Fibroblast of skin of right biceps (primary cell): ENCODE measurements around the gene TM4SF18.

Experiments
- DNase-seq: peaks from one replicate; pipeline ENCODE4 v3.0.0-alpha.2; 2013

TM4SF18 gene

DNA sequence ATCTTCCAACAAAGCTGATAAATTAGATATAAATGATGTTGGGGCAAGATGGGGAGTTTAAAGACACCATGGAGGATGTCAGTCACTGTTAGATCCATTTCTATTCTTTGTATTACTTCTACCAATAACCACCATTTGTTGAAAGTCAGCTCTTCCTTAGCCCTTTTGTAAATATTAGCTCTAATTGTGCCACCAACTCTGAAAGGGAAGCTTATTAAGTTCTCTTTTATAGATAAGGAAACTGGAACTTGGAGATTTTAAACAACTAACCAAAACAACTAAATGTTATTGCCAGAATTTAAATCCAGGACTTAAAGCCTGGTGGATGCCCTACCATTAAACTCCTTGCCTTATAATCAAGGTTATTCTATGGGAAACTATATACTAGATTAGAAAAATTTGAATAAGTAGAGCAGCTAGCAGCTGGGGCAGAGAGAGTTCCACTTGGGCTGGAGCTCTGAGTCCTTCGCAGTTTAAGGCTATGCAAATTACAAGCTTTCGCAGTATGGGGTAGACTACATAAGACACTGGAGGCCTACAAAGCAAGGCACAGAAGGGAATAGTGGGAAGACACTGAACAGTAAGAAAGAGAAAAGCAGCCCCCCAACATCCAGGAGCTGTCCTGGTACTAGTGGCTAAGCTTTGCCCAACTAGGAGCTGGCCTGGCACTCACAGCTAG lies 52.6 kb downstream of the TM4SF18 start:
- DNase-seq = no peak

DNA sequence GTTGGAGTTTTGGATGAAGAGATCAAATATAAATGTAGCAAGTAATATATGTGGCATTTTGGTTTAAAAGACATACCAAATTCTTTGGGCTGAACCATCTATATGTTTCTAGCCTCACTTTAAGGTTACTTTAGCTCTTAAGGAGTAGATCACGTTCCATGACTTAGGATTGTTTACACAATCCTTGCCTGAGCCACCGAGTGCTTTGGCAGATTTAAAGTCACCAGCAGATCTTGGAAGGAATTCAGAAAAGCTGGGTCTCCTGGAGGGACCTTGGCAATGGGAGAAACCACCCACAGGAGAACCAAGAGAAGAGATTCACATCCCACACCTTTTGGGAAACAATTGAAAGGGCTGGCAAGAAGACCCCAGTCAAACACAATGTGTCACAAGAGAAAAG lies 54.5 kb downstream of the TM4SF18 start:
- DNase-seq = no peak

DNA sequence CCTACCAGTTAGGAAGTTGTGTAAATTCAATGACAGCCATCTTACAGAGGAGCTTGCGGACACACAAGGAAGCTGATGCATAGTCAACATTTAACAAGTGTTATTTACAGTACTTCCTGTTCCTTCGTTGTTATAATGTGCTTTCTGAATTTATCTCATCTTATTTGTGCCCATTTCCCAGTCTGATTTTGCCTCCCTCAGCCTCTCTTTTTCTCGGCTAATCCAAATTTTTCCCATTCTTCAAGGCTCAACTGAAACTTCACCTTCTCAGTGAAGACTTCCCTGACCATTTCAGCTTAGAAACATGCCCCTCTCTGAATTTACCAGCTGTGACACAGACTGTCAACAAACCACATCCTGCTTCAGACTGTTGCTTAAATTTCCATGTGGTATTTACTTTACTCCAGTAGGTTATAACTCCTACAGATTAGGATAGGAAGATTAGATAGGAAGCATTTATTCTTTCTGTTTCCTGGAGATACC lies 56.1 kb downstream of the TM4SF18 start:
- DNase-seq = peak; percentile 86

DNA sequence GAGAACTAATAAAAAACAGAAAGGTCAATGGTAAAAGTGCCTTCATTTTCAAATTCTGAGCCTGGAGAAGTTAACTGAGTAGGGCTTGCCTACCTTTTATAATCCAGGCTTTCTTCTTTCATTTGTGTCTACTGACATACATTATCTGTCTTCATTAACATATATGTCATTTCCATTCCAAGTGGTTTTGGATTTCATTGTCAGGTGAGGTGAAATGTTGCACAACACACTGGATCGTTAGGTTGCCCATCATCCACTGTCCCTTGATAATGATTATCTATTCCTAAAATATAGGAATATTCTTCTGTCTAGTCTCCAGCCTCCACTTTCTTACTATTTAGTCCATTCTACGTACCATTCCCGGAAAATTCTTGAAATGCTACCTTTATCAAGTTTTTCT lies 56.8 kb downstream of the TM4SF18 start:
- no peak for DNase-seq

DNA sequence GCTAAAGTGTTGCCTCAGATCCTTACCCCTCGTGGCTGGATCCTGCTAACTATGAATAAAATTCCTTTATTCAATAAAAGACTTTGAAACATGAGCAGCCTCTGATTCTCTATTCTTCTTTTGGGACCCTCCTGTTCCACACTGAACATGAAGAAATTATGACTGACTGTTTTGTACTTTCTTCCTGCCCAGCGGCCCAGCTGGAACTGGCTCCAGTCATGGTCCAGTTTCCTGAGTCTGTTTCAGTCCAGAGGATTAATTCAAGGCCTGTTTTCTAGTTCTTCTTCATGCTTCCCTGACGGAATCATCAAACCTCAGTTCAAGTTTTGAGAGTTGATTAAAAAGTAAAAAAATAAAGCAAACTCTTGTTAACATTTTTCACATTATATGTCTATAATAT lies 59.2 kb downstream of the TM4SF18 start:
- no peak for DNase-seq

DNA sequence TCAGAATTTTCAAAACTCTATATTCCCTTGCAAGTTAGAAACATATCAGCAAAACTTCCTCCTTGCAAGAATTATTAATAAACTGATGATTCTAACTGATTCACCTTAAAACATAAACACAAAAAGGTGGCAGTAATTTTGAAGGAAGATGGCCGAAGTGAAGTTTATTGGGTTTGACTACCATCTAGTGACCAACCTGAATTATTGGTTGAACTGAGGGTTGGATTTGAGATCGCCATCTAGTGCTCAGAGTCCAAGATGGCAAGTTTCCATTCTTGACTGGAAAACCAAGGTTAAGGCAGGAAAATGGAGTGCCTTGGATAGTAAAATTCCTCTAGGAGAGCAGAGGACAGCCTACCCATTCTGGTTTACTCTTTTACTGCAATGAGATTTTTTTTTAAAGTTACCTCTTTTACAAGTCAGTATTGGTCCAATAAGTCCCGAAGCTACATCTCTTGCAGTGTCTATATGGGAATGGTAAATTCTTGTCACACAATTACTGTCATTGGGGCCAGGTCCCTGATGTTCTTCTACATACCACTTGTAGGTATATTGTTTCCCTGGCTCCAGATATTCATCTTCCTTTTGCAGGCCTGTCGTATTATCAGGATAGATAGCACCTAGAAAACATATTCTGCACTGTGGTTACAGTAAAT lies 60.2 kb downstream of the TM4SF18 start:
- DNase-seq = peak; percentile 87

DNA sequence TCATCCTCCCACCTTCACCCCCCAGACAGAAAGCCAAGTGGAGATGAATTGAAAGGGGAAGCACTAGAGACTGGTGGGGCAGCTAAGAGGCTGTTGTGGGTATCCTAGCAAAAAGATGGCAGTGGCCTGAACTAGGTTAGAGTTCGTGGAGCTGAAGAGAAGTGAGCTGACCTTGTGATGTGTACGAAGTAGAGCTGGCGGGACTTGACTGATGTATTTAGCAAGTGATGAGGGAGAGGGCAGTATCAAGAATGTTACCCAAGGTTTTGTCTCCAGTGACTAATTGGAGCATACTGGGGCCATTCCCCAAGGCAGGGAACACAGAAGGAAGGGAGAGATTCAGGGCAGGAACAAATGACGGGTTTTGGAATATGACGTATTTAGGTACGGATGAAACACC lies 61.8 kb downstream of the TM4SF18 start:
- no peak for DNase-seq

DNA sequence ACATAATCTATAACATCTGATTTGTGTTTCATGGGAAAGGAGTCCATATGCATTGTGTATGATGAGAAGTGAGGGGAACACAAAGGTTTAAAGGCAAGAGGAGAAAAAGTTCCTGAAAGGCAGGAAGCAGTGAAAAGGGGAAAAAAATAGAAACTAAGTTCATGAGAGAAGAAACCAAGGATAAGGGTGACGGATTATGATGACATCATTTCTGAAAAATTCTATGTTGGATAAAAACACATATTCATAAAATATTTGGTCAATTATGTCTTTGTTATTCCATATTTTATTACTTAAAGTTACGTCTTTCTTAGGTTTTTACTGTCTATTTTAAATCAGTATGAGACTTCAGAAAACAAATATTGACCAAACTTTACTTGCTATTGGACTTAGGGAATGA lies 63.3 kb downstream of the TM4SF18 start:
- peak; percentile 55 for DNase-seq

DNA sequence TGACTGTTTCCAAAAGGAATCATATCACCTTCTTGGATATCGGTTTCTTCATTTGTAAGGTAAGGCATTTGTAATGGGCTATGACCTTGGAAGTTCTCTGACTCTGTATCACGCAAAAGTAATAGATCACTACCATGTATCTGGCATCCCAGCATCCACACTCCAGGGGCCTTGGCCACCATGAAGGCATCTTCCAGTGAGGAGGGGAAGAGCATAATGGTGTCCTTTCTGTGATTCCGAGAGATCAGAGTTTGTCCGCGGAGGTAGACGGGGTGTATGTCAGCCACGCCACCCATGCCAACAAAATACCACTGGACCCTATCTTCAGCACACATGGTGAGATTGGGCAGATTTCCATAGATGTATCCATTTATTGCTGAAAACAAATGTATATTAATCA lies 63.7 kb downstream of the TM4SF18 start:
- DNase-seq = no peak
